Activated CD4-positive, alpha-beta T cell treated with anti-CD3 and anti-CD28 coated beads for 1 hour (primary cell): ENCODE data around the gene GPRIN1.
"Not testable (repeated sequence)": the region's sequence is repeated elsewhere in the genome, so short reads cannot be mapped to it uniquely, and the experiment has no call there.

Experiments used
- DNase-seq: peaks from one replicate; pipeline ENCODE4 v3.0.0-alpha.2; 2020

GPRIN1 gene

DNA sequence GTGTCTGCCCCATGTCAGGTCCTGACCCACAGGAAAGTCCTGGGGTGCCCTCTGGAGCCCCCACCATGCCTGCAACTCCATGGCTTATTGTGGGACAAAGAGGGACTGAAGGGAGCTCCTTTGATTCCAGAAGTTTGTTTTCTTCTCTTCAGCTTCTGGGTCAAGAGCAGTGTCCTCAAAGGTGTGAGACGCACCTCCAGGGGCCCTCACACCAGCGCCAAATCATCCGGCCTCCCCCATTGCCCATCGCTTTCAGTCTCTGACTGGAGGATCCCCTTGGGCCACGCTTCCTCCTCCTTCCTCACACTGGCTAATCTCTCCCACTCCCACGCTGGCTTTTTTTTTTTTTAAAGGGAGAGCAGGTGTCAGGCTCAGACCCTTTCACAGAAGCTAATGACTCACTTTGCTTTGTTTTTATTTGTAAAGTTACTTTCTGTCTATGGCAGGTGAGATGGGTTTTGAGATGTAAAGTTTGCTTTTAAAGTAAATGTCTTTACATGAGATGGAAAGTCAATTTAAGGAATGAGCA is 44.1 kb downstream of the GPRIN1 start:
- no peak for DNase-seq

DNA sequence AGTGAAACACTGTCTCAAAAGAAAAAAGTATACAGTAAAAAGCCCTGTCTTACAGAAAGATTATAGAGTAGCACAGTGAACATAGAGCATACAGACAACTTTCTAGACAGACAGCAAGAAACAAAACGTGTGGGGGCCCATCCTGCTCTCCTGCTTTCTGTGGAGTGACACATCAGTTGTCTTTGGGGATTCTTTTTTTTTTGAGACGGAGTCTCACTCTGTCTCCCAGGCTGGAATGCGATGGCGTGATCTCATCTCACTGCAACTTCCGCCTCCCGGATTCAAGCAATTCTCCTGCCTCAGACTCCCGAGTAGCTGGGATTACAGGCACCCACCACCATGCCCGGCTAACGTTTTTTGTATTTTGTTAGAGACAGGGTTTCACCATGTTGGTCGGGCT is 46.0 kb downstream of the GPRIN1 start:
- no peak for DNase-seq

DNA sequence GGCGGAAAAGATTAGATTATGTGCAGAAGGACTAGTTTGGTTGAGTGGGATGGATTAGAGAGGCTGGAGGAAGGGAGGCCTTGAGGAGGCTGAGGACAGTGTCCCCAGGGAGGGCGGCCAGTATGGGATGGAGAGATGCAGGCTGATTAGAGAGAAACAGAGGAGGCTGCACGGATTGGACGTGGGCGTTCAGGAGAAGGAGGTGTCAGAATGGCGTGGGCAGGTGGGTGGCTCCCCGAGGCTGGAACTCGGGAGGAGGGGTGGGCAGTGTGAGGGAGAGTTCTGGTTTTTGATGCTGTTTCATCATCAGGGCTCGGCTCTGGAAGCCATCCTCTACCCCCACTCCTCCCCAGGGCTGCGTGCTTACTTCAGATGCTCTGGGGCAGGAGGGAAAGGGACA is 47.8 kb downstream of the GPRIN1 start:
- no peak for DNase-seq

GRCh38 chr5:176561259-176561658 is 48.7 kb downstream of the GPRIN1 start:
- DNase-seq = no peak

- no peak for DNase-seq
These were observed 49.6 kb downstream of the GPRIN1 start for GRCh38 chr5:176560364-176560763.

- no peak for DNase-seq
These were observed 50.3 kb downstream of the GPRIN1 start for GRCh38 chr5:176559683-176560082.

DNA sequence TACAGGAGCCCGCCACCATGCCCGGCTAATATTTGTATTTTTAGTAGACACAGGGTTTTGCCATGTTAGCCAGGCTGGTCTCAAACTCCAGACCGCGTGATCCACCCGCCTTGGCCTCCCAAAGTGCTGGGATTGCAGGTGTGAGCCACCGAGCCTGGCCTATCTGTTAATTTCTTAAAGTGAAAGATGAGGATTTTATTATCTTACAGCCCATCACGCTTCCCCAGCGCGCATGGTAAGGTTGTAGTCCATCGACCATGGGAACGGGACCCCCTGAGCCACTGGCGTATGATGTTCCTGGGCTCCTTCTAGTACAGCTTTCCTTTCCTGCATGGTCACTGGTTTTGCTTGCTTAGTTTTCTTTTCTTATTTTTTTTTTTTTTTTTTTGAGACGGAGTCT is 52.1 kb downstream of the GPRIN1 start:
- no peak for DNase-seq

DNA sequence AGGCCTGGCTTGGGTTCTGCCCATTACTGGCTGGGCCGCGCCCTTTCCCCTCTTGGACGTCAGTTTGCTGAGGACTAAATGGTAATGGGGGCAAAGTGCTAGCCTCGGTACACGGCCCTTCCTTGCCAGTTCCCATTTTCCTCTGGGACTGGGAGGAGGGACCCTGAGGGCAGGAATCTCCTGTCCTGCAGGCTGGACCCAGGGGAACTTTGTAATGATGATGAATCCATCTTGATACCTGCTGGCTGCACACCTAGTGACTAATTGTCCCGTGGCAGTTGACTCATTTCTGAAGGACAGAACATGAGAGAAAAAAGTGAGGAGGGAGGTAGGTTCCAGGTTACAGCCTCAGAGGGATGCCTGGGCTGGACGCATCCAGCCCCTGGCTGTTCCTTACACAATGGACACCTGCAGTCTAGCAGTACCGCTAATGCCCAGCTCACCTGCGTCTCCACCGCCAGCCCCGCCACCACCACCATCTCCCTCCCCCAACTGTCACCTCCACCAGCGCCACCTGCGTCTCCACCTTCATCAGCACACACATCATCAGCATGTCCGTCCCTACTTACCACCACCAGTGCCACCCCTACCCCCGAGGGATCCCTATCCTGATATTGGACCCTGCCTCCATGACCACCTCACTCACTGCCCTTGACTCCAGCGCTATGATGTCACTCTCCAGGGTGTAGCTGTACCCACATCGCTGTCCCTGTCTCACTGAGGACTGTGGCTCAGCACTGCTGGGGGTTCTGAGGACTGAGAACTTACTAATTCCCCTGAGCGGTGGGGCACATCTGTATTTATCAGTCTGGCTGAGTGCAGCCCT is 56.5 kb downstream of the GPRIN1 start:
- no peak for DNase-seq

DNA sequence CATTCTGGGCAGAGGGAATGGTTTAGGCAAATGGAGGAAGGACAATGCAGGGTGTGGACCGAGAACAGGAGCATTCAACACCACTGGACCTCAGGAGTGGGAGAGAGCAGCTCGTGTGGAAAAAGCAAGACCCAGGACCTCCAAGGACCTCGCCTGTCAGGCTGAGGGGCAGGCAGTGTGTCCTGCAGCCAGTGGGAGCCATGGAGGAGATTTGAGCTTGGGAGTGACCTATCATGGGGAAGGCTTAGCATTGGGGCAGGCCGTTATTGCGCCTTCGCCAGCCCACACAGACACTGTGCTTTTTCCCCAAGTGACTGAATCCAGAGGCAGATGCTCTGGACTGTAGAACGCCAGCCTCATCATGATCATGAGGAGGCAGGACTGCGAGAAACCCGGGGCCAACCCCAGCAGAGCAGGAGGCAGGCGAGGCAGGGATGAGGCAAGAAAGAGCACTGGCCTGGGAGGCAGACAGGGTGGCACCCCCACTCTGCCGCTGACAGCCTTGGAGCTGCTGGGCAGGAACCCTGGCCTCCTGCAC is 57.6 kb downstream of the GPRIN1 start:
- no peak for DNase-seq

DNA sequence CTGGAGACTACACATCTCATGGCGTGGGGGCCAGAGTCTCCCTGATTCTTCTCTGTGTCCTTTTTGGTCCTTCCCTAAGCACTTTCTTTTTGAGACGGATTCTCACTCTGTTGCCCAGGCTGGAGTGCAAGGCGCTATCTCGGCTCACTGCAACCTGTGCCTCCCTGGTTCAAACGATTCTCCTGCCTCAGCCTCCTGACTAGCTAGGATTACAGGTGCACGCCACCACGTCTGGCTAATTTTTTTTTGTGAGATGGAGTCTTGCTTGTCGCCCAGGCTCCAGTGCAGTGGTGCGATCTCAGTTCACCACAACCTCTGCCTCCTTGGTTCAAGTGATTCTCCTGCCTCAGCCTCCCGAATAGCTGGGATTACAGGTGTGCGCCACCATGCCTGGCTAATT is 59.0 kb downstream of the GPRIN1 start:
- not testable (repeated sequence) for DNase-seq

- DNase-seq = no peak
These were observed 59.6 kb downstream of the GPRIN1 start for GRCh38 chr5:176550275-176550831.

DNA sequence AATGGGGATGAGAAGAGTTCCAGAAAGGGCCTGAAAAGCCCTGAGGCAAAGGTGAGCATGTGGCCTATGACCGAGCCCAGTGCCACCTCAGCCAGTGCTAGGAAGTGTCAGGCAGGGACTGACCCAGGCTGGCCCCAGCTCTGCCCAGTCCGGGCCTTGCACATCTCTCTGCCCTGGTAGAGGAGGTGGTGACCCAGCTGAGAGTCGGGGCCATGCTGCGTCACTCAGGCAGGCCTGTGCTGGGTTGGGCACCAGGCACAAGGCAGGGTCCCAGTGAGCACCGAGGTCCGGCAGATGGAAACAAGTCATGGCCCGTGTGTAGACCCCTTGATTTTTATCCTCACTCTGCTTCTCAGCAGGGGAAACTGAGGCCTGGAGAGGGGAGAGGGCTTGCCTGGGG is 60.1 kb downstream of the GPRIN1 start:
- DNase-seq = no peak

GRCh38 chr5:176548967-176549444 is 61.0 kb downstream of the GPRIN1 start, which contains the start of gene CDHR2:
TSS of gene CDHR2 (plus strand) at chr5:176549342. CDS start at chr5:176565353, 16,011 bp downstream.
- DNase-seq = no peak

- no peak for DNase-seq
These were observed 62.2 kb downstream of the GPRIN1 start for GRCh38 chr5:176547802-176548201.
